Common myeloid progenitor, CD34-positive (primary cell): ENCODE measurements around the gene STX5. TPM values are rescaled to one million over a fixed set of nuclear protein-coding genes. Genes with fewer than 3 reads are reported as not detected.

Source experiments
- CTCF ChIA-PET: fragments of 350-600 bp; sonication (Branson Sonifier 250); formaldehyde crosslinking; loops from one replicate; lab custom pipeline; 2021; ENCODE audit warnings: antibody characterized with exemption; lab: Charles Lee
- POLR2A ChIA-PET: fragments of 350-600 bp; sonication (Branson Sonifier 250); formaldehyde crosslinking; loops from one replicate; lab custom pipeline; 2021; ENCODE audit warnings: antibody characterized with exemption; lab: Charles Lee
- DNase-seq, 3 donors: peaks; one replicate each; pipeline versions ENCODE4 v3.0.0 to v3.0.0-alpha.2; 2013
- H3K27ac ChIP-seq, 2 experiments: 1 replicate in 1 of 2; 2 replicates in 1 of 2; pipeline ENCODE4 v1.7.0; 2013; ENCODE audit warnings: inconsistent platforms in 2 of 2, low read length in 2 of 2, mild to moderate bottlenecking in 2 of 2, low read depth in 1 of 2, moderate library complexity in 1 of 2; ENCODE audit not compliant: severe bottlenecking in 2 of 2, insufficient read depth in 1 of 2, poor library complexity in 1 of 2
- H3K27me3 ChIP-seq, 5 experiments: replicated peaks in 2 of 5; 1 replicate in 3 of 5; 2 replicates in 2 of 5; pipeline versions ENCODE4 v1.6.1 to v1.7.0; 2013; ENCODE audit warnings: low read length in 4 of 5, mild to moderate bottlenecking in 2 of 5, moderate library complexity in 2 of 5, inconsistent platforms in 1 of 5; ENCODE audit not compliant: insufficient read depth in 5 of 5, control insufficient read depth in 4 of 5
- H3K36me3 ChIP-seq, 4 experiments: 1 replicate in 2 of 4; 2 replicates in 2 of 4; pipeline versions ENCODE4 v1.6.1 to v1.7.0; 2013; ENCODE audit warnings: low read length in 3 of 4, control low read depth in 1 of 4, mild to moderate bottlenecking in 1 of 4; ENCODE audit not compliant: control insufficient read depth in 4 of 4, insufficient read depth in 4 of 4
- H3K4me1 ChIP-seq, 4 experiments: 1 replicate in 3 of 4; 2 replicates in 1 of 4; pipeline versions ENCODE4 v1.6.1 to v1.7.1; 2013; ENCODE audit warnings: low read length in 3 of 4, mild to moderate bottlenecking in 3 of 4, control low read depth in 1 of 4, inconsistent platforms in 1 of 4, moderate library complexity in 1 of 4; ENCODE audit not compliant: control insufficient read depth in 4 of 4, insufficient read depth in 4 of 4; ENCODE audit errors: control extremely low read depth in 1 of 4
- H3K4me3 ChIP-seq, 7 experiments: 1 replicate in 4 of 7; 2 replicates in 3 of 7; pipeline versions ENCODE4 v1.5.1 to v1.7.0; 2013; ENCODE audit warnings: mild to moderate bottlenecking in 7 of 7, low read length in 6 of 7, moderate library complexity in 6 of 7, inconsistent platforms in 2 of 7, low read depth in 2 of 7, control low read depth in 1 of 7; ENCODE audit not compliant: insufficient read depth in 4 of 7, control insufficient read depth in 1 of 7; ENCODE audit errors: extremely low read depth in 1 of 7
- H3K9me3 ChIP-seq, 5 experiments: 1 replicate in 4 of 5; 2 replicates in 1 of 5; pipeline versions ENCODE4 v1.6.1 to v1.7.1; 2013; ENCODE audit warnings: low read length in 4 of 5, mild to moderate bottlenecking in 2 of 5, inconsistent platforms in 1 of 5, low read depth in 1 of 5, moderate library complexity in 1 of 5; ENCODE audit not compliant: control insufficient read depth in 4 of 5, insufficient read depth in 2 of 5; ENCODE audit errors: control extremely low read depth in 1 of 5
- WGBS: methylation state at CpG from one replicate; pipeline ENCODE4 v1.1.5; 2013; ENCODE audit not compliant: insufficient coverage; 5-methylcytosine and 5-hydroxymethylcytosine counted together
- polyA plus RNA-seq: library from polyadenylated mRNA; unstranded; fragments of 120-200 nt; gene quantifications from one replicate; pipeline ENCODE4 v1.2.1, GENCODE V29; 2013

Gene STX5, protein sequence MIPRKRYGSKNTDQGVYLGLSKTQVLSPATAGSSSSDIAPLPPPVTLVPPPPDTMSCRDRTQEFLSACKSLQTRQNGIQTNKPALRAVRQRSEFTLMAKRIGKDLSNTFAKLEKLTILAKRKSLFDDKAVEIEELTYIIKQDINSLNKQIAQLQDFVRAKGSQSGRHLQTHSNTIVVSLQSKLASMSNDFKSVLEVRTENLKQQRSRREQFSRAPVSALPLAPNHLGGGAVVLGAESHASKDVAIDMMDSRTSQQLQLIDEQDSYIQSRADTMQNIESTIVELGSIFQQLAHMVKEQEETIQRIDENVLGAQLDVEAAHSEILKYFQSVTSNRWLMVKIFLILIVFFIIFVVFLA
- polyA plus RNA-seq, result 37.9 TPM

DNA sequence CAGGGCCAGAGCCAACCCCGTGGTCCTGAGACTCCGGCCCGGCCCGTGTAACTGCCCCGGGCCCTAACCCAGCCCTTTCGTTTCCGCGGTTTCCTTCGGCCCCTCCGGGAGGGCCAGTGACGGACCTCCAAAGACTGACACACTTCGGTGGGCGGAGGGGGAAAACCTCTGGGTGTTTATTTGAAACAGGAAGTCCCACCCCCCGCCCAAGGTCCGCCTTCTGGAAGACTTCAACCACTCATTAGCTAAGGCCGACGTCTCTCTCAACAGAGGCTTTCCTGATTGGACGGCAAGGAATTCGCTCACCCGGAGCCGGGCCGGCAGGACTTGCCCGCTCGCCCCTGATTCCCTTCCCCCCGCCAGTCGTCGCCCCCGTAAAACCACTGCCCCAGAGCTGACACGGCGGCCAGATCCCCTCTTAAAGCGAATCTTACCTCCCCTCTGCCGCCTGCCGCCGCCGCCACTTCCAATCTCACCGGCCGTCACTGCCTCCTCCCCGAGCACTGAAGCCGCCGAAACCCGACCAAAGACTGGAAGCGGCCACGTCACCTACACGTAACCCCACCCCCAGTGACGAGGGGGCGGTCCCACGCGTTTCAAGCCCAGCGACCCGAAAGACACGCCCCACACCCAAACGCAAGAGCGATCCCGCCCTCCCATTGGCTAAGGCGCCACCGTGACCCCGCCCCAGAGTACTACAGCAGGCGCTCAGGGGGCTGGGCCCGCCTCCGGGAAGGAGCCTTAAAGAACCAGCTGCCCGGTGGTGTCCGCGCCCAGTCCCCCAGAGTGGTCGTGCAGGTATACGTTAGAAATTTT, at the start of gene STX5:
Gene STX5 (minus strand): TSS at position 532 of the 816 bp plus-strand sequence. CDS start 808 bp downstream, outside the sequence.
- H3K36me3 ChIP-seq, result peaks cover 16 to 49% (median 44%) of the 10 kb centered on the region in 4 experiments
- peak within 1 kb of the TSS; percentile 95 to 96 for H3K27ac ChIP-seq
- DNase-seq, result peak; percentile 98 to 99 (median 99)
- ChIA-PET CTCF (interaction anchor here (0.6 to 2.0 kb wide), 8 partner anchors 9 to 998 kb away, joined by 3 to 7 read pairs (median 4); partner anchors contain the start of gene BSCL2), POLR2A (interaction anchor here (0.6 to 4.5 kb wide), 21 partner anchors 8 to 240 kb away, joined by 3 to 57 read pairs (median 4); partner anchors contain the start of genes C11orf98, CSKMT, GANAB and HNRNPUL2)
- H3K4me1 ChIP-seq, result peaks cover 8 to 28% (median 19%) of the 10 kb centered on the region in 4 experiments
- H3K4me3 ChIP-seq, result peak within 1 kb of the TSS; percentile 71 to 93 (median 89)
- H3K9me3 ChIP-seq, result no peaks in the 10 kb centered on the region
- no peaks in the 10 kb centered on the region for H3K27me3 ChIP-seq
- WGBS, result 0% methylated on average over 50 of the region's 65 CpGs

DNA sequence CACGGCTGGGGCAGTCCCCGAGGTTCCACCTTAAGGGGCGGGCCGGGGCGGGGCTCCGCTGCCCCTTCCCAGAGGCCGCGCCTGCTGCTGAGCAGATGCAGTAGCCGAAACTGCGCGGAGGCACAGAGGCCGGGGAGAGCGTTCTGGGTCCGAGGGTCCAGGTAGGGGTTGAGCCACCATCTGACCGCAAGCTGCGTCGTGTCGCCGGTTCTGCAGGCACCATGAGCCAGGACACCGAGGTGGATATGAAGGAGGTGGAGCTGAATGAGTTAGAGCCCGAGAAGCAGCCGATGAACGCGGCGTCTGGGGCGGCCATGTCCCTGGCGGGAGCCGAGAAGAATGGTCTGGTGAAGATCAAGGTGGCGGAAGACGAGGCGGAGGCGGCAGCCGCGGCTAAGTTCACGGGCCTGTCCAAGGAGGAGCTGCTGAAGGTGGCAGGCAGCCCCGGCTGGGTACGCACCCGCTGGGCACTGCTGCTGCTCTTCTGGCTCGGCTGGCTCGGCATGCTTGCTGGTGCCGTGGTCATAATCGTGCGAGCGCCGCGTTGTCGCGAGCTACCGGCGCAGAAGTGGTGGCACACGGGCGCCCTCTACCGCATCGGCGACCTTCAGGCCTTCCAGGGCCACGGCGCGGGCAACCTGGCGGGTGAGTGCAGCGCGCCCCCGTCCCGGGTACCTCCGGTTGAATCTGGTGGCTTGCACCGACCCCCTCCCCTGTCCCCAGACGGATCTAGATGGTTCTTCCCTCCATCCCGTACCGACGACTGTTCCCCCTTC, 49.1 kb upstream of the STX5 start, which contains the start of gene SLC3A2:
Gene SLC3A2 (plus strand): TSS at position 94 of the 776 bp plus-strand sequence. CDS start 128 bp downstream, at position 222.
- under 1% methylated on average over 59 of the region's 69 CpGs for WGBS
- Histone ChIP-seq H3K27ac (peak within 1 kb of the TSS; percentile 98 to 99), H3K9me3 (no peaks in the 10 kb centered on the region), H3K36me3 (peaks cover 10 to 56% (median 36%) of the 10 kb centered on the region in 4 experiments), H3K27me3 (no peaks in the 10 kb centered on the region), H3K4me1 (peaks cover 15 to 48% (median 32%) of the 10 kb centered on the region in 4 experiments), H3K4me3 (peak within 1 kb of the TSS; percentile 86 to 100 (median 95))
- ChIA-PET CTCF (interaction anchor here (0.8 to 2.8 kb wide), 8 partner anchors 16 to 207 kb away, joined by 3 to 15 read pairs (median 4); partner anchors contain the start of gene TMEM179B), POLR2A (interaction anchor here (0.6 to 3.0 kb wide), 8 partner anchors 15 to 280 kb away, joined by 3 to 37 read pairs (median 3); partner anchors contain the start of genes INTS5, MTA2, TMEM179B and WDR74)
- peak; percentile 87 to 94 (median 90) for DNase-seq

DNA sequence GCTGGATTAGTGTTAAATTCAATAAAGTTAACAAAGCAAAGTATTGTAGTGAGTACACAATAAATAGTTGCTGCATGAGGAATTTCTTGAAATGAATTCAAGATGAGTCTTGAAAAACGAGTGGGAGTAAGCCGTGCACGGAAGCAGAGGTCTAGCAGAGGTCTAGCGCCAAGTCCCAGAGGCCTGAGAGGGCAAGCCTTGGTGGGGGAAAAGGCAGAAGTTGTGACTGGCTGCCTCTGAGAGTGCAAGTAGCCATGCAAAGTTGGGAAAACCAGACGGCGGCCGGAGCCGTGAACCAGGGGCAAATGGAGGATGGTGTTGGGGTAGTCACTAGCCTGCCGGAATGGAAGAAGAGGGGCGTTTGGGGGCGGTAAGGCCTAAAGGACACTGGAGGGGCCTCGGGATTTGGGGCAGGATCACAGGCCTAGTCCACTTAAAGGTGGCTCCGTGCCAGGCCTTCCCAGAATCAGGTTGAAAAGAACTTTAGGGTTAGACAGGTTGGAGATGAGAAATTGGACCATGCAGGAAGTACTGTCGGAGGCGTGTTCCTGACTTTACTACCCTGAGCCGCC, 48.5 kb upstream of the STX5 start:
- POLR2A ChIA-PET, result interaction anchor here (0.6 to 3.0 kb wide), 4 partner anchors 11 to 93 kb away, joined by 3 to 37 read pairs (median 6); partner anchors contain the start of gene TMEM179B
- peaks cover 15 to 43% (median 32%) of the 10 kb centered on the region in 4 experiments for H3K4me1 ChIP-seq
- peak overlapping the region; percentile 98 to 99 for H3K27ac ChIP-seq
- H3K36me3 ChIP-seq, result peaks cover 8 to 50% (median 30%) of the 10 kb centered on the region in 4 experiments
- peak overlapping the region; percentile 86 to 100 (median 95) for H3K4me3 ChIP-seq
- CTCF ChIA-PET, result interaction anchor here (0.8 to 1.8 kb wide), 6 partner anchors 14 to 206 kb away, joined by 3 to 12 read pairs (median 4); no protein-coding TSS in a partner anchor
- peak in 2 of 3 donors; percentile 50 to 57 for DNase-seq
- 0% methylated on average over 11 of the region's 16 CpGs for WGBS
- H3K9me3 ChIP-seq, result no peaks in the 10 kb centered on the region
- H3K27me3 ChIP-seq, result no peaks in the 10 kb centered on the region

DNA sequence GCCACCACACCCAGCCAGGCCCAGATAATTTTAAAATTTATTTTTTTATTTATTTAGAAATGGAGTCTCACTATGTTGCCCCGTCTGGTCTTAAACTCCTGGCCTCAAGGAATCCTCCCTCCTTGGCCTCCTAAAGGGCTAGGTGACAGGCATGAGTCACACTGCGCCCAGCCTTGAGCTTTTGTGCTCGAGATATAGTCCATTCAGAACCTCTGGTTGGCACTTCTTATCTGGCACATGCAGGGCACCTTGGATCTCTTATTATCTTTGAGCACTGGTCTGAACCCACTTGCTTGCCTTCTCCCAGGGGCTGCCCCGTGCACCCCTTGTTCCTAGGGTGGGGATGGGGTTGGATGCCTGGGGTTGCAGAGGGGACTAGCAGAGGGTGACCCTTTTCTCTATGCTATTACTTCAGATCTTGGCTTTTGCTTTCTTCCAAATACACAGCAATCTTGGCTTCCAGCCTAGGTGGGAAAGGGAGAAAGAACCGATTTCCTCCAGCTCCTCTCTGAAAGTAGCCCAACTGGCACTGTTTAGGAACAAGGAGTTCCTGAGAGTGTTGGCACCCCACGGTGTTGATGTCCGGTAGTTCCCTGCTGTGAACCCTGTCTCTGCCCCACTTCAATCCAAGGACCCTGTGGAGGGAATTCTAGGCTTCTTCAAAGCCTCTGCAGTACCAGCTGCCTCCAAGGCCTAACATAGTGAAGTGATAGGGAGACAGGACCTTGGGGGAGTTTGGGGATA, 47.6 kb upstream of the STX5 start:
- H3K9me3 ChIP-seq, result no peaks in the 10 kb centered on the region
- peak overlapping the region in 4 of 7 experiments; percentile 86 to 100 (median 96) for H3K4me3 ChIP-seq
- ChIA-PET POLR2A (interaction anchor here (0.6 to 3.0 kb wide), 4 partner anchors 10 to 92 kb away, joined by 3 to 37 read pairs (median 6); partner anchors contain the start of gene TMEM179B), CTCF (interaction anchor here (0.9 to 1.5 kb wide), 4 partner anchors 10 to 98 kb away, joined by 3 to 4 read pairs (median 4); no protein-coding TSS in a partner anchor)
- peaks cover 6 to 51% (median 23%) of the 10 kb centered on the region in 4 experiments for H3K36me3 ChIP-seq
- 90% methylated on average over 6 of the region's 7 CpGs for WGBS
- peaks cover 15 to 39% (median 31%) of the 10 kb centered on the region in 4 experiments for H3K4me1 ChIP-seq
- H3K27ac ChIP-seq, result peak overlapping the region in 1 of 2 experiments; percentile 99
- no peaks in the 10 kb centered on the region for H3K27me3 ChIP-seq
- peak in 1 of 3 donors; percentile 42 for DNase-seq

DNA sequence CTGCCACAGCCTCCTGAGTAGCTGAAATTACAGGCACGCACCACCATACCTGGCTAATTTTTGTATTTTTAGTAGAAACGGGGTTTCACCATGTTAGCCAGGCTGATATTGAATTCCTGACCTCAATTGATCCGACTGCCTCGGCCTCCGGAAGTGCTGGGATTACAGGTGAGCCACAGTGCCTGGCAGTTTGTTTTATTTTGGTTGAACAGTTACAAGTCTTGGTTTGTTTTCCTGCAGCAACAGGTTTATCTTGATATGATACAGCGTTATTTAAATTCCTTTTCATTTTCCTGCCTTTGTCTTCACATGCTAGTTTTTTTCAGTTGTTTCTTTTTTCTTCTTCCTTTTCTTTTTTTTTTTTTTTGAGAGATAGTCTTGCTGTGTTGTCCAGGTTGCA, 44.9 kb upstream of the STX5 start:
- no peak overlapping the region for H3K27ac ChIP-seq
- DNase-seq, result no peak
- 100% methylated on average over 4 of the region's 6 CpGs for WGBS
- H3K4me1 ChIP-seq, result peaks cover 2 to 15% (median 12%) of the 10 kb centered on the region in 4 experiments
- ChIA-PET CTCF (interaction anchor here (1.6 kb wide), 1 partner anchor 34 kb away, joined by 3 read pairs; no protein-coding TSS in a partner anchor), POLR2A (no interaction called here)
- H3K36me3 ChIP-seq, result peaks cover 0 to 29% (median 4%) of the 10 kb centered on the region in 4 experiments
- no peaks in the 10 kb centered on the region for H3K27me3 ChIP-seq
- H3K9me3 ChIP-seq, result no peaks in the 10 kb centered on the region
- H3K4me3 ChIP-seq, result no peak overlapping the region
